Vagina (tissue), 2 donors: ENCODE results near the gene B9D1. TPM values are rescaled to one million over a fixed set of nuclear protein-coding genes. Genes with fewer than 3 reads are reported as not detected.

ENCODE experiments used
- DNase-seq, 2 donors: peaks; one replicate each; pipeline ENCODE4 v3.0.0-alpha.2; 2017; ENCODE audit errors: extremely low spot score in 2 of 2
- H3K27ac ChIP-seq: fragments of 200-600 bp; sonication (generic); one replicate; pipeline ENCODE4 v1.5.1; 2019
- H3K27me3 ChIP-seq: fragments of 200-600 bp; sonication (generic); one replicate; pipeline ENCODE4 v1.5.1; 2019
- H3K36me3 ChIP-seq, 2 donors: fragments of 200-600 bp; sonication (generic); one replicate each; pipeline ENCODE4 v1.5.1; 2017 to 2019
- H3K4me1 ChIP-seq: fragments of 200-600 bp; sonication (generic); one replicate; pipeline ENCODE4 v1.5.1; 2019
- H3K4me3 ChIP-seq, 2 donors: fragments of 200-600 bp; sonication (generic); 1 replicate in 1 of 2; 2 replicates in 1 of 2; pipeline ENCODE4 v1.5.1; 2016 to 2019
- H3K9me3 ChIP-seq: fragments of 200-600 bp; sonication (generic); one replicate; pipeline ENCODE4 v1.5.1; 2019
- CTCF ChIP-seq, 3 experiments: fragments of 450-650 bp in 2 of 3; fragments of 200-600 bp in 1 of 3; sonication (generic) in 1 of 3; IDR thresholded peaks; one replicate each; pipeline ENCODE4 v1.5.1; 2017 to 2019; ENCODE audit warnings: antibody characterized with exemption in 3 of 3, mild to moderate bottlenecking in 2 of 3, moderate library complexity in 2 of 3
- POLR2A ChIP-seq, 2 donors: fragments of 450-650 bp; IDR thresholded peaks; one replicate each; pipeline ENCODE4 v1.6.1; 2017; ENCODE audit warnings: antibody characterized with exemption in 2 of 2, mild to moderate bottlenecking in 2 of 2, moderate library complexity in 2 of 2
- POLR2AphosphoS5 ChIP-seq, 2 donors: sonication (generic); formaldehyde crosslinking; IDR thresholded peaks; one replicate each; pipeline ENCODE4 v1.9.0; 2017; ENCODE audit warnings: antibody characterized with exemption in 2 of 2, mild to moderate bottlenecking in 2 of 2, low read depth in 1 of 2; ENCODE audit not compliant: insufficient read depth in 1 of 2
- intact Hi-C: fragments of 100-400 bp; cut with DNase I; formaldehyde crosslinking; loops from one replicate; pipeline ENCODE4 v1.15.1; 2023
- total RNA-seq: library from RNA; depleted of rRNA; stranded (reverse); fragments of >200 nt; gene quantifications from one replicate; pipeline ENCODE4 v1.2.3, GENCODE V29; 2016

Gene B9D1
- total RNA-seq, 1 donor from 2014 or later: 50.6 TPM

- no peak for DNase-seq
- no peaks in the 10 kb centered on the region for H3K9me3 ChIP-seq
- no peaks in the 10 kb centered on the region for H3K36me3 ChIP-seq
- H3K27ac ChIP-seq: peak overlapping the region; percentile 91
- TF ChIP-seq POLR2AphosphoS5 (IDR thresholded peaks at IDR 0.05; ENCODE audit: insufficient read depth in 1 of 2, low read depth in 1 of 2) (peak; percentile 83 to 86), CTCF (IDR thresholded peaks at IDR 0.05) (no peak), POLR2A (IDR thresholded peaks at IDR 0.05) (no peak)
- H3K27me3 ChIP-seq: no peaks in the 10 kb centered on the region
- intact Hi-C loops: no loop called here
- peaks cover 72% of the 10 kb centered on the region for H3K4me1 ChIP-seq
- peak overlapping the region in 1 of 2 donors; percentile 6 for H3K4me3 ChIP-seq
Measured at GRCh38 chr17:19346351-19347255, 15.9 kb downstream of the B9D1 start.

DNA sequence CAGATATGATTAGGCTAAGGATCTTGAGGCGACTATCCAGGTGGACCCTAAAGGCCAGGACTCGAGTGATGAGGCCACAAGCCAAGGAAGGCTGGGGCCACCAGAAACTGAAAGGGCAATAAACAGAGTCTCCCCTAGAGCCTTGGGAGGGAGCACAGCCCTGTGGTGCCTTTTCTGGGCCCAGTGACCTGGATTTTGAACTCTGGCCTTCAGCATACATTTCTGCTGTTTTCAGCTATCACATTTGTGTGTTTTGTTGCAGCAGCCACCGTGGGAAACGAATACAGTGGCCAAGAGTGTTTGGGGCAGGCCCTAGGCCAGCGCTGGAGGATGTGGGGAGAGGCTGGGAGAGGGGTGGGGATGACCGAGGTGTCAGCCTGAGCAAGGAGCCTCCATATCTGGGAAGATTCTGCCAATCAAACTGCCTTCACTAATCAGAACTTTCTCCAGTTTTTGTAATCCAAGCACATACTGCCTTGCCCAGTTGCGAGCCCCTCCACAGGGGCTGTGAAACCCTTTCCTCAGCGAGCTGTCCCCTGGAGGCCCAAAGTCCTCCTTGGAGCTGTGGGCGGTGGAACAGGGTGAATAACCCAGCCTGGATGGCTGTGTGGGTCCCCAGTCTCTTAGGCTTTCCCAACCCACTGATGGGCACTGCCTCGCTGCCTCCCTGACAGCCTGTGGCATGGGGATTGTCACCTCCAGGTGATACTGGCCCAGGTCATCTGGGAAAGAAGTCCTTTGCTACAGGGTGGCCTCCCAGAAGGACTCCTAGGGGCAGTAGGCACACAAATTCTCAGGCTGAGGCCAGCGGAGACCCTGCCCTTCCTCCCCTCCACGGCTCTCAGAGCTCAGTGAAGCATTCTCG, 16.8 kb downstream of the B9D1 start:
- no peak overlapping the region for H3K4me3 ChIP-seq
- peak overlapping the region; percentile 91 for H3K27ac ChIP-seq
- no peaks in the 10 kb centered on the region for H3K27me3 ChIP-seq
- H3K4me1 ChIP-seq: peaks cover 75% of the 10 kb centered on the region
- intact Hi-C loops: no loop called here
- H3K9me3 ChIP-seq: no peaks in the 10 kb centered on the region
- no peak for DNase-seq
- TF ChIP-seq POLR2A (IDR thresholded peaks at IDR 0.05): no peak
- TF ChIP-seq CTCF (IDR thresholded peaks at IDR 0.05): no peak
- TF ChIP-seq POLR2AphosphoS5 (IDR thresholded peaks at IDR 0.05; ENCODE audit: insufficient read depth in 1 of 2, low read depth in 1 of 2): no peak
- no peaks in the 10 kb centered on the region for H3K36me3 ChIP-seq

DNA sequence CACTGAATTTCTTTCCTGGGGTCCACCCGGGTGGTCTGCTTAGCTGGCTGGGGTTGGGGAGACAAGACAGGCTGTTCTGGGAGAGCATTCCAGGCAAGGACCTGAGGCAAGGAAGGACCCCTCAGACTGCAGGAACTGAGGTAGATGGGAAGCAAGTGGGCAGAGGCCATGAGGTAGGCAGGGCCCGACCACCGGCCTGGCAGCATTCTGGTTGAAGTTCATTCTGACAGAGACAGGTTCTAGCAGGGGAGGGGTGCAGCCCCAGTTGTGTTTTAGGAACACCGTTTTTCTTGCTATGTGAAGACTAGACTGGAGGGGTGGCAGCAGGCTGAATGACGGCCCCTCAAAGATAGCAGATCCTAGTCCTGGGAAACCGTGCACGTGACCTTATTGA, 17.5 kb downstream of the B9D1 start:
- Histone ChIP-seq H3K9me3 (no peaks in the 10 kb centered on the region), H3K4me1 (peaks cover 75% of the 10 kb centered on the region), H3K27me3 (no peaks in the 10 kb centered on the region), H3K36me3 (no peaks in the 10 kb centered on the region), H3K4me3 (no peak overlapping the region), H3K27ac (peak overlapping the region; percentile 91)
- no peak for DNase-seq
- intact Hi-C loops: no loop called here
- TF ChIP-seq POLR2A (IDR thresholded peaks at IDR 0.05) (no peak), POLR2AphosphoS5 (IDR thresholded peaks at IDR 0.05; ENCODE audit: insufficient read depth in 1 of 2, low read depth in 1 of 2) (no peak), CTCF (IDR thresholded peaks at IDR 0.05) (no peak)

- no peaks in the 10 kb centered on the region for H3K36me3 ChIP-seq
- no peaks in the 10 kb centered on the region for H3K27me3 ChIP-seq
- peak overlapping the region; percentile 91 for H3K27ac ChIP-seq
- no peaks in the 10 kb centered on the region for H3K9me3 ChIP-seq
- TF ChIP-seq POLR2AphosphoS5 (IDR thresholded peaks at IDR 0.05; ENCODE audit: insufficient read depth in 1 of 2, low read depth in 1 of 2): no peak
- no peak for TF ChIP-seq POLR2A (IDR thresholded peaks at IDR 0.05)
- TF ChIP-seq CTCF (IDR thresholded peaks at IDR 0.05): no peak
- no peak overlapping the region for H3K4me3 ChIP-seq
- intact Hi-C loops: no loop called here
- H3K4me1 ChIP-seq: peaks cover 75% of the 10 kb centered on the region
- DNase-seq: no peak
Measured at GRCh38 chr17:19344311-19345066, 18.0 kb downstream of the B9D1 start.
